ENCODE measurements around the gene ODF4.

DNA sequence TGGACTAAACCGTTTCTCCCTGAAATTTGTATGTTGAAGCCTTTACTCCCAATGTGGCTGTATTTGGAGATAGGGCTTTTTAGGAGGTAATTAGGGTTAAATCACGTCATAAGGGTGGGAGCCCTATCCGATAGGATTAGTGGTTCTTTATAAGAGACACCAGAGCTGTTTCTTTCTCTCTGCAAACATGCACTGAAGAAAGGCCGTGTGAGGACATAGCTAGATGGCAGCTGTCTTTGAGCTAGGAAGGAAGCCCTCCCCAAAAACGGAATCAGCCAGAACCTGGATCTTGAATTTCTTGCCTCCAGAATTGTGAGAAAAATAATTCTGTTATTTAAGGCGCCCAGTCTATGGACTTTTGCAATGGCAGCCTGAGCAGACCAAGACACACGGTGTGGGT lies 14.1 kb downstream of the ODF4 start:
- TF ChIP-seq, protein P1, sequence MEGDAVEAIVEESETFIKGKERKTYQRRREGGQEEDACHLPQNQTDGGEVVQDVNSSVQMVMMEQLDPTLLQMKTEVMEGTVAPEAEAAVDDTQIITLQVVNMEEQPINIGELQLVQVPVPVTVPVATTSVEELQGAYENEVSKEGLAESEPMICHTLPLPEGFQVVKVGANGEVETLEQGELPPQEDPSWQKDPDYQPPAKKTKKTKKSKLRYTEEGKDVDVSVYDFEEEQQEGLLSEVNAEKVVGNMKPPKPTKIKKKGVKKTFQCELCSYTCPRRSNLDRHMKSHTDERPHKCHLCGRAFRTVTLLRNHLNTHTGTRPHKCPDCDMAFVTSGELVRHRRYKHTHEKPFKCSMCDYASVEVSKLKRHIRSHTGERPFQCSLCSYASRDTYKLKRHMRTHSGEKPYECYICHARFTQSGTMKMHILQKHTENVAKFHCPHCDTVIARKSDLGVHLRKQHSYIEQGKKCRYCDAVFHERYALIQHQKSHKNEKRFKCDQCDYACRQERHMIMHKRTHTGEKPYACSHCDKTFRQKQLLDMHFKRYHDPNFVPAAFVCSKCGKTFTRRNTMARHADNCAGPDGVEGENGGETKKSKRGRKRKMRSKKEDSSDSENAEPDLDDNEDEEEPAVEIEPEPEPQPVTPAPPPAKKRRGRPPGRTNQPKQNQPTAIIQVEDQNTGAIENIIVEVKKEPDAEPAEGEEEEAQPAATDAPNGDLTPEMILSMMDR (IDR thresholded peaks at IDR 0.05), result no peak
- TF ChIP-seq POLR2A (IDR thresholded peaks at IDR 0.05), result no peak
- no peak for TF ChIP-seq EP300 (IDR thresholded peaks at IDR 0.05)

All from ovary (tissue), 3 donors.